H9 (cell line): ENCODE results near the gene MXI1. TPM values are rescaled to one million over a fixed set of nuclear protein-coding genes. Genes with fewer than 3 reads are reported as not detected.

Source experiments
- DNase-seq: peaks from one replicate; pipeline ENCODE4 v3.0.0-alpha.2; 2017
- H2AFZ ChIP-seq: one replicate; pipeline ENCODE4 v1.6.1; 2013; ENCODE audit warnings: mild to moderate bottlenecking, low read length, control low read depth, moderate library complexity
- H2AK5ac ChIP-seq: 2 replicates; pipeline ENCODE4 v1.6.1; 2013; ENCODE audit warnings: low read length, control low read depth, mixed read lengths; ENCODE audit not compliant: insufficient read length
- H2BK120ac ChIP-seq: one replicate; pipeline ENCODE4 v1.6.1; 2013; ENCODE audit warnings: low read depth, mild to moderate bottlenecking, low read length, control low read depth, inconsistent platforms; ENCODE audit not compliant: poor library complexity, severe bottlenecking
- H2BK12ac ChIP-seq: 2 replicates; pipeline ENCODE4 v1.6.1; 2013; ENCODE audit warnings: low read length, control low read depth, mixed read lengths, low read depth; ENCODE audit not compliant: insufficient read length
- H2BK15ac ChIP-seq: 2 replicates; pipeline ENCODE4 v1.6.1; 2013; ENCODE audit warnings: low read depth, low read length, control low read depth
- H2BK20ac ChIP-seq: one replicate; pipeline ENCODE4 v1.6.1; 2013; ENCODE audit warnings: low read depth, mild to moderate bottlenecking, low read length, control low read depth, inconsistent platforms; ENCODE audit not compliant: poor library complexity, severe bottlenecking
- H2BK5ac ChIP-seq: 2 replicates; pipeline ENCODE4 v1.6.1; 2013; ENCODE audit warnings: low read length, control low read depth, mixed read lengths; ENCODE audit not compliant: insufficient read length
- H3K14ac ChIP-seq: 2 replicates; pipeline ENCODE4 v1.6.1; 2013; ENCODE audit warnings: low read length, control low read depth; ENCODE audit not compliant: insufficient read depth
- H3K18ac ChIP-seq: 2 replicates; pipeline ENCODE4 v1.6.1; 2013; ENCODE audit warnings: low read depth, mild to moderate bottlenecking, mixed read lengths, low read length, control low read depth; ENCODE audit not compliant: insufficient read length
- H3K23ac ChIP-seq: 2 replicates; pipeline ENCODE4 v1.6.1; 2013; ENCODE audit warnings: low read length, control low read depth, mixed read lengths, low read depth; ENCODE audit not compliant: insufficient read length
- H3K23me2 ChIP-seq: 2 replicates; pipeline ENCODE4 v1.6.1; 2013; ENCODE audit warnings: low read depth, mild to moderate bottlenecking, mixed read lengths, low read length, control low read depth; ENCODE audit not compliant: insufficient read length, poor library complexity, severe bottlenecking
- H3K27ac ChIP-seq: 2 replicates; pipeline ENCODE4 v1.5.1; 2013; ENCODE audit warnings: low read length, control low read depth, mixed read lengths, low read depth; ENCODE audit not compliant: insufficient read length
- H3K27me3 ChIP-seq: 2 replicates; pipeline ENCODE4 v1.6.1; 2013; ENCODE audit warnings: low read length, control low read depth, inconsistent platforms; ENCODE audit not compliant: insufficient read depth
- H3K4ac ChIP-seq: 2 replicates; pipeline ENCODE4 v1.6.1; 2013; ENCODE audit warnings: low read depth, mild to moderate bottlenecking, control low read depth, inconsistent platforms, low read length, moderate library complexity
- H3K4me1 ChIP-seq: 2 replicates; pipeline ENCODE4 v1.6.1; 2013; ENCODE audit warnings: low read length, control low read depth, inconsistent platforms; ENCODE audit not compliant: insufficient read depth
- H3K4me2 ChIP-seq: 2 replicates; pipeline ENCODE4 v1.6.1; 2013; ENCODE audit warnings: low read length, control low read depth, mixed read lengths; ENCODE audit not compliant: insufficient read length, insufficient read depth
- H3K56ac ChIP-seq: 2 replicates; pipeline ENCODE4 v1.6.1; 2013; ENCODE audit warnings: low read depth, mild to moderate bottlenecking, mixed read lengths, low read length, control low read depth; ENCODE audit not compliant: insufficient read length
- H3K79me1 ChIP-seq: 2 replicates; pipeline ENCODE4 v1.6.1; 2013; ENCODE audit warnings: low read depth, mild to moderate bottlenecking, moderate library complexity, low read length, control low read depth, inconsistent platforms; ENCODE audit not compliant: insufficient read depth, poor library complexity, severe bottlenecking
- H3K79me2 ChIP-seq: 2 replicates; pipeline ENCODE4 v1.6.1; 2013; ENCODE audit warnings: low read length, control low read depth, inconsistent platforms; ENCODE audit not compliant: insufficient read depth
- H3K9ac ChIP-seq: 2 replicates; pipeline ENCODE4 v1.6.1; 2013; ENCODE audit warnings: low read length, control low read depth, mixed read lengths; ENCODE audit not compliant: insufficient read length; ENCODE audit errors: extremely low read depth
- H3K9me3 ChIP-seq: one replicate; pipeline ENCODE4 v1.6.1; 2013; ENCODE audit warnings: low read depth, low read length, inconsistent platforms; ENCODE audit not compliant: control insufficient read depth
- H3T11ph ChIP-seq: one replicate; pipeline ENCODE4 v1.6.1; 2013; ENCODE audit warnings: mild to moderate bottlenecking, low read length, control low read depth, inconsistent platforms
- H4K20me1 ChIP-seq: one replicate; pipeline ENCODE4 v1.6.1; 2013; ENCODE audit not compliant: control insufficient read depth, insufficient read length, insufficient read depth
- H4K5ac ChIP-seq: 2 replicates; pipeline ENCODE4 v1.6.1; 2013; ENCODE audit warnings: low read depth, mild to moderate bottlenecking, mixed read lengths, low read length, control low read depth; ENCODE audit not compliant: insufficient read length
- H4K8ac ChIP-seq: replicated peaks from 2 replicates; pipeline ENCODE4 v1.6.1; 2013; ENCODE audit warnings: low read length, control low read depth, mixed read lengths, low read depth; ENCODE audit not compliant: insufficient read length
- H4K91ac ChIP-seq: 2 replicates; pipeline ENCODE4 v1.6.1; 2013; ENCODE audit warnings: low read depth, mild to moderate bottlenecking, moderate library complexity, mixed read lengths, low read length, control low read depth; ENCODE audit not compliant: insufficient read length
- H3K27ac Mint-ChIP-seq, 3 experiments: 2 replicates in 2 of 3; 3 replicates in 1 of 3; pipeline ENCODE4 v1.8.0; 2020 to 2021; ENCODE audit warnings: mixed read lengths in 3 of 3, mild to moderate bottlenecking in 1 of 3, moderate library complexity in 1 of 3
- H3K27me3 Mint-ChIP-seq: 2 replicates; pipeline ENCODE4 v1.8.0; 2021; ENCODE audit warnings: low read depth, mild to moderate bottlenecking, moderate library complexity, mixed read lengths
- H3K36me3 Mint-ChIP-seq, 3 experiments: 2 replicates in 2 of 3; 3 replicates in 1 of 3; pipeline ENCODE4 v1.8.0; 2020 to 2021; ENCODE audit warnings: low read depth in 3 of 3, mixed read lengths in 3 of 3; ENCODE audit not compliant: insufficient read depth in 1 of 3
- H3K4me1 Mint-ChIP-seq, 2 experiments: 2 replicates each; pipeline ENCODE4 v1.8.0; 2020; ENCODE audit warnings: mixed read lengths in 2 of 2
- H3K4me3 Mint-ChIP-seq, 2 experiments: 2 replicates in 1 of 2; 3 replicates in 1 of 2; pipeline ENCODE4 v1.8.0; 2020 to 2021; ENCODE audit warnings: mild to moderate bottlenecking in 2 of 2, mixed read lengths in 2 of 2, moderate library complexity in 1 of 2
- H3K9me3 Mint-ChIP-seq, 2 experiments: 2 replicates in 1 of 2; 3 replicates in 1 of 2; pipeline ENCODE4 v1.8.0; 2020; ENCODE audit warnings: mild to moderate bottlenecking in 2 of 2, mixed read lengths in 2 of 2, moderate library complexity in 1 of 2
- CTCF ChIP-seq: fragments of 200-600 bp; sonication (generic); conservative IDR thresholded peaks from 3 replicates; pipeline ENCODE4 v1.8.0; 2021; ENCODE audit warnings: antibody characterized with exemption, mild to moderate bottlenecking
- WGBS: extraction: QIAGEN DNeasy Blood & Tissue Kit; methylation state at CpG from one replicate; pipeline ENCODE4 v1.1.7; 2013; ENCODE audit warnings: missing lambda C conversion rate, low lambda C conversion rate, mixed read lengths; ENCODE audit not compliant: insufficient read length; ENCODE audit errors: extremely low coverage; 5-methylcytosine and 5-hydroxymethylcytosine counted together
- total RNA-seq: library from RNA; stranded (reverse); gene quantifications from 2 replicates; pipeline ENCODE4 v1.2.1, GENCODE V29; 2021

The MXI1 gene
- total RNA-seq, 1 experiment from 2014 or later: 5.6 TPM

- H3K4me1 ChIP-seq: peaks cover 2% of the 10 kb centered on the region; the same call in 1 of the 2 replicates
- no peak overlapping the region for H3K9ac ChIP-seq
- TF ChIP-seq CTCF: no peak
- H2BK15ac ChIP-seq: no peak overlapping the region
- H3K23ac ChIP-seq: no peak overlapping the region
- H2BK120ac ChIP-seq: no peak overlapping the region
- Mint-ChIP-seq H3K27ac (peak overlapping the region in 1 of 3 experiments; percentile 38; a peak in 1 of 7 replicates), H3K27me3 (peaks cover 100% of the 10 kb centered on the region), H3K9me3 (peaks cover 0 to 26% of the 10 kb centered on the region in 2 experiments; a peak in 3 of 5 replicates), H3K4me3 (peak overlapping the region in 1 of 2 experiments; percentile 54; a peak in 3 of 5 replicates), H3K4me1 (peaks cover 38 to 45% of the 10 kb centered on the region in 2 experiments), H3K36me3 (no peaks in the 10 kb centered on the region; a peak in 2 of 7 replicates)
- H4K8ac ChIP-seq: no peak overlapping the region
- no peak overlapping the region for H3K14ac ChIP-seq
- no peak overlapping the region for H3K4ac ChIP-seq
- H2BK20ac ChIP-seq: no peak overlapping the region
- no CpG with 5 or more reads among the region's 10 CpGs for WGBS
- peak; percentile 77 for DNase-seq
- H2BK5ac ChIP-seq: no peak overlapping the region
- no peak overlapping the region for H3K18ac ChIP-seq
- H3K23me2 ChIP-seq: no peaks in the 10 kb centered on the region
- H2AFZ ChIP-seq: no peak overlapping the region
- no peak overlapping the region for H2BK12ac ChIP-seq
- H3K56ac ChIP-seq: no peak overlapping the region
- H3K4me2 ChIP-seq: no peak overlapping the region
- no peaks in the 10 kb centered on the region for H3K9me3 ChIP-seq
- H3K27me3 ChIP-seq: peaks cover 79% of the 10 kb centered on the region
- H4K91ac ChIP-seq: no peak overlapping the region
- H4K20me1 ChIP-seq: no peaks in the 10 kb centered on the region
- H3T11ph ChIP-seq: no peak overlapping the region
- no peak overlapping the region for H4K5ac ChIP-seq
- no peak overlapping the region for H3K27ac ChIP-seq
- H3K79me2 ChIP-seq: no peaks in the 10 kb centered on the region
- H3K79me1 ChIP-seq: no peaks in the 10 kb centered on the region
- H2AK5ac ChIP-seq: no peak overlapping the region
Measured at GRCh38 chr10:110168601-110169481, 38.6 kb upstream of the MXI1 start.
